Muscle layer of colon (tissue), 2 donors: Measurements from ENCODE around the gene ARMC12.

Experiments
- H3K27ac ChIP-seq: one replicate; pipeline ENCODE4 v1.7.0; 2013; ENCODE audit warnings: low read depth, mild to moderate bottlenecking, low read length, moderate library complexity
- H3K27me3 ChIP-seq, 2 donors: one replicate each; pipeline ENCODE4 v1.7.0; 2013; ENCODE audit warnings: low read length in 2 of 2, mild to moderate bottlenecking in 2 of 2; ENCODE audit not compliant: insufficient read depth in 2 of 2, control insufficient read depth in 1 of 2
- H3K36me3 ChIP-seq: one replicate; pipeline ENCODE4 v1.7.0; 2013; ENCODE audit warnings: mild to moderate bottlenecking, low read length; ENCODE audit not compliant: insufficient read depth
- H3K4me1 ChIP-seq: one replicate; pipeline ENCODE4 v1.7.0; 2013; ENCODE audit warnings: mild to moderate bottlenecking, low read length; ENCODE audit not compliant: insufficient read depth
- H3K4me3 ChIP-seq, 2 donors: one replicate each; pipeline ENCODE4 v1.7.0; 2013; ENCODE audit warnings: low read length in 2 of 2, low read depth in 1 of 2, mild to moderate bottlenecking in 1 of 2, moderate library complexity in 1 of 2
- H3K9ac ChIP-seq: one replicate; pipeline ENCODE4 v1.7.0; 2013; ENCODE audit warnings: low read length
- H3K9me3 ChIP-seq: one replicate; pipeline ENCODE4 v1.7.0; 2013; ENCODE audit warnings: mild to moderate bottlenecking, low read length
- donor health status: abdominal sarcoma.
- donor health status: Adenocarcinoma of cecum.

The ARMC12 gene

GRCh38 chr6:35759426-35759825 lies 22.6 kb downstream of the ARMC12 start:
- Histone ChIP-seq H3K4me1 (no peaks in the 10 kb centered on the region), H3K4me3 (no peak overlapping the region), H3K27ac (no peak overlapping the region), H3K9me3 (no peaks in the 10 kb centered on the region), H3K36me3 (no peaks in the 10 kb centered on the region), H3K9ac (no peak overlapping the region), H3K27me3 (peaks cover 9 to 18% of the 10 kb centered on the region in 2 donors)

GRCh38 chr6:35765739-35766138 lies 28.9 kb downstream of the ARMC12 start:
- no peak overlapping the region for H3K27ac ChIP-seq
- H3K4me3 ChIP-seq: no peak overlapping the region
- H3K9ac ChIP-seq: no peak overlapping the region
- no peaks in the 10 kb centered on the region for H3K36me3 ChIP-seq
- H3K4me1 ChIP-seq: no peaks in the 10 kb centered on the region
- H3K27me3 ChIP-seq: peaks cover 14 to 16% of the 10 kb centered on the region in 2 donors
- no peaks in the 10 kb centered on the region for H3K9me3 ChIP-seq

GRCh38 chr6:35769211-35769610 lies 32.4 kb downstream of the ARMC12 start:
- Histone ChIP-seq H3K9ac (no peak overlapping the region), H3K4me1 (no peaks in the 10 kb centered on the region), H3K36me3 (no peaks in the 10 kb centered on the region), H3K9me3 (no peaks in the 10 kb centered on the region), H3K27ac (no peak overlapping the region), H3K27me3 (peaks cover under 1 to 9% of the 10 kb centered on the region in 2 donors), H3K4me3 (no peak overlapping the region)

GRCh38 chr6:35771343-35771627 lies 34.5 kb downstream of the ARMC12 start:
- Histone ChIP-seq H3K9me3 (no peaks in the 10 kb centered on the region), H3K27ac (no peak overlapping the region), H3K27me3 (peaks cover 0 to 12% of the 10 kb centered on the region in 2 donors), H3K4me3 (no peak overlapping the region), H3K9ac (no peak overlapping the region), H3K36me3 (no peaks in the 10 kb centered on the region), H3K4me1 (no peaks in the 10 kb centered on the region)

GRCh38 chr6:35774116-35774794 lies 37.4 kb downstream of the ARMC12 start:
- Histone ChIP-seq H3K36me3 (no peaks in the 10 kb centered on the region), H3K4me1 (no peaks in the 10 kb centered on the region), H3K9me3 (no peaks in the 10 kb centered on the region), H3K4me3 (no peak overlapping the region), H3K9ac (no peak overlapping the region), H3K27me3 (peaks cover 0 to 19% of the 10 kb centered on the region in 2 donors), H3K27ac (no peak overlapping the region)

GRCh38 chr6:35775031-35775430 lies 38.2 kb downstream of the ARMC12 start:
- Histone ChIP-seq H3K27me3 (peaks cover 0 to 24% of the 10 kb centered on the region in 2 donors), H3K4me3 (no peak overlapping the region), H3K36me3 (no peaks in the 10 kb centered on the region), H3K9ac (no peak overlapping the region), H3K27ac (no peak overlapping the region), H3K9me3 (no peaks in the 10 kb centered on the region), H3K4me1 (no peaks in the 10 kb centered on the region)

- Histone ChIP-seq H3K4me1 (no peaks in the 10 kb centered on the region), H3K27ac (no peak within 1 kb of the TSS), H3K9me3 (no peaks in the 10 kb centered on the region), H3K4me3 (no peak within 1 kb of the TSS), H3K36me3 (no peaks in the 10 kb centered on the region), H3K9ac (no peak within 1 kb of the TSS), H3K27me3 (peaks cover 0 to 24% of the 10 kb centered on the region in 2 donors)
Measured at GRCh38 chr6:35776364-35777215, 39.8 kb downstream of the ARMC12 start, which contains the start of gene CLPSL2. CLPSL2 (plus strand) TSS chr6:35776598; CDS start chr6:35776619, 21 bp downstream.

- Histone ChIP-seq H3K9ac (no peak overlapping the region), H3K4me3 (no peak overlapping the region), H3K27ac (no peak overlapping the region), H3K36me3 (no peaks in the 10 kb centered on the region), H3K27me3 (peaks cover 0 to 27% of the 10 kb centered on the region in 2 donors), H3K9me3 (no peaks in the 10 kb centered on the region), H3K4me1 (no peaks in the 10 kb centered on the region)
Measured at GRCh38 chr6:35777356-35778102, 40.7 kb downstream of the ARMC12 start.

- H3K4me1 ChIP-seq: no peaks in the 10 kb centered on the region
- H3K36me3 ChIP-seq: no peaks in the 10 kb centered on the region
- H3K9me3 ChIP-seq: no peaks in the 10 kb centered on the region
- no peak overlapping the region for H3K9ac ChIP-seq
- no peak overlapping the region for H3K4me3 ChIP-seq
- peaks cover 0 to 28% of the 10 kb centered on the region in 2 donors for H3K27me3 ChIP-seq
- H3K27ac ChIP-seq: no peak overlapping the region
Measured at GRCh38 chr6:35778437-35778836, 41.6 kb downstream of the ARMC12 start.

GRCh38 chr6:35780719-35781118 lies 43.9 kb downstream of the ARMC12 start, which contains the start of gene CLPSL1:
CLPSL1 (plus strand) TSS chr6:35781019; CDS start chr6:35781111, 92 bp downstream.
- Histone ChIP-seq H3K27ac (no peak within 1 kb of the TSS), H3K27me3 (peaks cover 0 to 22% of the 10 kb centered on the region in 2 donors), H3K9me3 (no peaks in the 10 kb centered on the region), H3K4me1 (no peaks in the 10 kb centered on the region), H3K36me3 (no peaks in the 10 kb centered on the region), H3K9ac (no peak within 1 kb of the TSS), H3K4me3 (no peak within 1 kb of the TSS)

- Histone ChIP-seq H3K9me3 (no peaks in the 10 kb centered on the region), H3K9ac (no peak overlapping the region), H3K27ac (no peak overlapping the region), H3K36me3 (no peaks in the 10 kb centered on the region), H3K4me3 (no peak overlapping the region), H3K4me1 (no peaks in the 10 kb centered on the region), H3K27me3 (peaks cover 0 to 19% of the 10 kb centered on the region in 2 donors)
Measured at GRCh38 chr6:35781290-35781689, 44.5 kb downstream of the ARMC12 start.
